ENCODE results near the gene CD4.
A peak's percentile ranks its signal among the peaks of the same experiment; 100 is the strongest.

The CD4 gene

GRCh38 chr12:6778574-6779550 lies 10.5 kb upstream of the CD4 start:
- TF ChIP-seq CTCF (IDR thresholded peaks at IDR 0.05): peak; percentile 96

- TF ChIP-seq CTCF (IDR thresholded peaks at IDR 0.05): no peak
These were observed 9.5 kb upstream of the CD4 start for GRCh38 chr12:6779708-6780432.

GRCh38 chr12:6780573-6780972 lies 8.8 kb upstream of the CD4 start:
- TF ChIP-seq CTCF (IDR thresholded peaks at IDR 0.05): no peak

- no peak for TF ChIP-seq CTCF (IDR thresholded peaks at IDR 0.05)
These were observed 7.2 kb upstream of the CD4 start for GRCh38 chr12:6782119-6782518.

GRCh38 chr12:6782850-6783566 lies 6.3 kb upstream of the CD4 start:
- no peak for TF ChIP-seq CTCF (IDR thresholded peaks at IDR 0.05)

GRCh38 chr12:6783828-6784227 lies 5.5 kb upstream of the CD4 start:
- no peak for TF ChIP-seq CTCF (IDR thresholded peaks at IDR 0.05)

- no peak for TF ChIP-seq CTCF (IDR thresholded peaks at IDR 0.05)
These were observed 5.0 kb upstream of the CD4 start for GRCh38 chr12:6784296-6784695.
